HG02870 (cell line): ENCODE results near the gene BSPRY.

Experiments used
- ATAC-seq: cut with Tn5 transposase; IDR thresholded peaks from one replicate; pipeline ENCODE4 v1.9.1; 2021; ENCODE audit warnings: mild to moderate bottlenecking, moderate library complexity; ENCODE audit not compliant: unreplicated experiment

Gene BSPRY

GRCh38 chr9:113349445-113350094 lies at the start of gene BSPRY:
TSS of gene BSPRY (plus strand) at chr9:113349541. CDS start at chr9:113349580, 39 bp downstream.
- no peak for ATAC-seq

- no peak for ATAC-seq
Observed at GRCh38 chr9:113299800-113300292, 49.5 kb upstream of the BSPRY start.

- ATAC-seq, result no peak
Observed at GRCh38 chr9:113301548-113301947, 47.8 kb upstream of the BSPRY start.

- ATAC-seq, result no peak
Observed at GRCh38 chr9:113302792-113303418, 46.4 kb upstream of the BSPRY start, which contains the start of gene RNF183. TSS of gene RNF183 (minus strand) at chr9:113303376. CDS start at chr9:113298184, 5,192 bp downstream.

- ATAC-seq, result no peak
Observed at GRCh38 chr9:113306566-113306965, 42.8 kb upstream of the BSPRY start.

- ATAC-seq, result no peak
Observed at GRCh38 chr9:113307396-113307975, 41.9 kb upstream of the BSPRY start.

- no peak for ATAC-seq
Observed at GRCh38 chr9:113309204-113309813, 40.0 kb upstream of the BSPRY start.

- ATAC-seq, result no peak
Observed at GRCh38 chr9:113310538-113310937, 38.8 kb upstream of the BSPRY start.

GRCh38 chr9:113311961-113312360 lies 37.4 kb upstream of the BSPRY start:
- ATAC-seq, result no peak

GRCh38 chr9:113313261-113313660 lies 36.1 kb upstream of the BSPRY start:
- no peak for ATAC-seq

- no peak for ATAC-seq
Observed at GRCh38 chr9:113315231-113315630, 34.1 kb upstream of the BSPRY start.

- no peak for ATAC-seq
Observed at GRCh38 chr9:113316030-113316429, 33.3 kb upstream of the BSPRY start.

GRCh38 chr9:113317777-113318176 lies 31.6 kb upstream of the BSPRY start:
- ATAC-seq, result no peak

GRCh38 chr9:113319054-113319453 lies 30.3 kb upstream of the BSPRY start:
- no peak for ATAC-seq

GRCh38 chr9:113320051-113320450 lies 29.3 kb upstream of the BSPRY start:
- no peak for ATAC-seq

GRCh38 chr9:113322671-113323070 lies 26.7 kb upstream of the BSPRY start:
- no peak for ATAC-seq

- ATAC-seq, result no peak
Observed at GRCh38 chr9:113326230-113326629, 23.1 kb upstream of the BSPRY start.

- ATAC-seq, result no peak
Observed at GRCh38 chr9:113328045-113328782, 21.1 kb upstream of the BSPRY start.

GRCh38 chr9:113331780-113332179 lies 17.6 kb upstream of the BSPRY start:
- no peak for ATAC-seq

GRCh38 chr9:113337714-113338113 lies 11.6 kb upstream of the BSPRY start:
- ATAC-seq, result no peak
